ENCODE data around the gene GALNTL6.

GRCh38 chr4:171851295-171851694, 38.1 kb downstream of the GALNTL6 start:
- no peak for TF ChIP-seq CTCF (conservative IDR thresholded peaks at IDR 0.05)
- no peak for TF ChIP-seq EZH2 (IDR thresholded peaks at IDR 0.05; ENCODE audit: low read depth)
